Activated T-cell treated with anti-CD3 and anti-CD28 coated beads, Interleukin-2, amount 50 U/mL, for 48 hours (primary cell): ENCODE measurements around the gene SPPL3.
"Not testable (repeated sequence)": the region's sequence is repeated elsewhere in the genome, so short reads cannot be mapped to it uniquely, and the experiment has no call there.

ENCODE experiments used
- DNase-seq, 2 experiments: peaks; one replicate each; pipeline ENCODE4 v3.0.0-alpha.2; 2020

Gene SPPL3

GRCh38 chr12:120739821-120740613 is 164.1 kb downstream of the SPPL3 start:
- no peak for DNase-seq

- DNase-seq: no peak
These were observed 165.0 kb downstream of the SPPL3 start for GRCh38 chr12:120739031-120739762.

DNA sequence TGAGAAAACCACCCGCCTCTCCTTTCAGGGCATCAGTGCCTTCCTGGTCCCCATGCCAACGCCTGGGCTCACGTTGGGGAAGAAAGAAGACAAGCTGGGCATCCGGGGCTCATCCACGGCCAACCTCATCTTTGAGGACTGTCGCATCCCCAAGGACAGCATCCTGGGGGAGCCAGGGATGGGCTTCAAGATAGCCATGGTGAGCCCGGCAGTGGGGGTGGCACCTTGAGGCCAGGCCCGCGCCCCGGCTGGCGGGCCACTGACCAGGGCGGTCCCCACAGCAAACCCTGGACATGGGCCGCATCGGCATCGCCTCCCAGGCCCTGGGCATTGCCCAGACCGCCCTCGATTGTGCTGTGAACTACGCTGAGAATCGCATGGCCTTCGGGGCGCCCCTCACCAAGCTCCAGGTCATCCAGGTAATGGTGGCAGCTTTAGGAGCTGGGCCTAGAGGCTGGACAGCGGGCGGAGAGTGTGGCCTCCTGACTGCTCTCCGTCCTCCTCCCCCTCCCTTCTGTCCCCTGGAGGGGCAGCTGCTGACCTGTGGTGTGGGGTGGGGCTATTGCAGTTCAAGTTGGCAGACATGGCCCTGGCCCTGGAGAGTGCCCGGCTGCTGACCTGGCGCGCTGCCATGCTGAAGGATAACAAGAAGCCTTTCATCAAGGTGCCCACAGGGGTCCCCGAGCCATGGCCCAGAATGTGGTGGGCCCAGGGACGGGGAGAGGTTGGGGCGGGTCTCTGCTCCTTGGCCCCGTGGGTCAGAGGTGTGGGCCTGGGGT is 165.7 kb downstream of the SPPL3 start:
- DNase-seq: no peak

GRCh38 chr12:120737557-120738251 is 166.5 kb downstream of the SPPL3 start:
- no peak for DNase-seq

DNA sequence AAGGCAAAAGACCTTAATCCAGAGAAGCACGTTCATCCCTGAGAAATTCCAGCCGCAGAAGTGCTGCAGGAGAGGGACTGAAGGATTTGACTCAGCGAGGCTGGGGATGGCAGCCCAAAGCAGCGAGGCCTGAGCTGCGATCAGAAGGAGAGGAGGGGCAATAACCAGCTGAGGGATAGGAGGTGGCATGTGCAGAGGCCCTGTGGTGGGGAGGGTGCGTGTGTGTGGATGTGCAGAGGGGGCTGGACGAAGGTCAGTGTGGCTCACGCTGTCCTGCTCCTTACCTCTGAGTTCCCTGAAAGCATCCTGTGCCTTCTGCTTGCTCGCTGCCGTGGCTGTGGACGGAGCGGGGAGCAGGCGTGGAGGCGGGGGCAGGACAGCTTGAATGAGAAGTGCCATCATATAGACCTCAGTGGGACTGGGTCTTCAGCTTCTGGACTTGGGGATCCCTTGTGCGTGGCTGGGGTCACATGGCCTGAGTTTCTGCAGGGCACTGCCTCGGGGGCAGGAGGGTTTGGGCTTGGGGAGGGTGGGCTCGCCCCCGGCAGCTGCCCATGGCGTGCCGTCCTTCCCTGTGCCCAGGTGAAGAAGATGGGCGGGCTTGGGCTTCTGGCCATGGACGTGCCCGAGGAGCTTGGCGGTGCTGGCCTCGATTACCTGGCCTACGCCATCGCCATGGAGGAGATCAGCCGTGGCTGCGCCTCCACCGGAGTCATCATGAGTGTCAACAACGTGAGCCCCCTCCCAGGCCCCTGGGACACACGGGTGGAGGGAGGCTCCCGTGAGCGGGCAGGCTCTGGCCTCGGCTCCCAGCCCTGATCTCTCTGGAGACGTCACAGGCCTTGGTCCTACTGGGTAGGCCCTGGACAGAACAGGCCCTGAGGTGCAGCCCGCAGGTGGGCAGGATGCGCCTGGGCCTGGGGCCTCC is 167.5 kb downstream of the SPPL3 start:
- no peak for DNase-seq

GRCh38 chr12:120735181-120735580 is 169.0 kb downstream of the SPPL3 start:
- DNase-seq: no peak

- DNase-seq: no peak
These were observed 169.9 kb downstream of the SPPL3 start for GRCh38 chr12:120734210-120734609.

DNA sequence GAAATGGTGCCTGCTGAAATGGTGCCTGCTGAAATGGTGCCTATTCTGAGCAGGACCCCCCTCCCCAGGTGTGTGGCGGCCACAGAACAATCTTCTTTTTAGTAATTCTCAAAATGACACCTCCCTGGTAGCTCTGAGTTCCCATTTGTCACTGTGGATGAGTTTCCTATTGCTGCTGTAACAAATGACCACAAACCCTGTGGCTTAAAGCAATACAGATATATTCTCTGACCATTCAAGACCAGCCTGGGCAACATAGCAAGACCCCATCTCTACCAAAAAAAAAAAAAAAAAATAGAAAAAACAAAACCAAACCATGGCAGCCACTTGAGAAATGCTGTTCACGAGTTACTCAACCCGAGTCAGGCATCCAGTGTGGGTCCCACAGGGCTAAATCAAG is 170.6 kb downstream of the SPPL3 start:
- DNase-seq: no peak

- DNase-seq: not testable (repeated sequence)
These were observed 172.0 kb downstream of the SPPL3 start for GRCh38 chr12:120732198-120732597.

DNA sequence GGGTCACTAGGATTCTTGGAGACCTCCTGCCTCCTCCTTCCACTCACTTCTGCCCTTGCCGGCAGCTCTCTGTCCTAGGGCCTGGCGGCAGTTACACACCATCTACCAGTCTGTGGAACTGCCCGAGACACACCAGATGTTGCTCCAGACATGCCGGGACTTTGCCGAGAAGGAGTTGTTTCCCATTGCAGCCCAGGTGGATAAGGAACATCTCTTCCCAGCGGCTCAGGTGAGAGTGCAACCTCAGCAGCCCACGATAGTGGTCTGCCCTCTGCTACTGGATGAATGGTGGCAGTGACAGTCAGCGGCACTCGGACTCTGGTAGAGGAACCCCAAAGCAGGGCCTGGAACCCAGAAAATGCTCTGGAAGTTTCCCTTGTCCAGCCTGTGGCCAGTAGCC is 177.2 kb downstream of the SPPL3 start:
- DNase-seq: no peak

- no peak for DNase-seq
These were observed 177.7 kb downstream of the SPPL3 start for GRCh38 chr12:120726510-120726793.

GRCh38 chr12:120725659-120726509 is 178.3 kb downstream of the SPPL3 start, which contains the start of gene ACADS:
Gene ACADS (plus strand): TSS chr12:120725826. CDS start chr12:120725886, 60 bp downstream.
- peak; percentile 91 to 94 for DNase-seq

- no peak for DNase-seq
These were observed 179.0 kb downstream of the SPPL3 start for GRCh38 chr12:120725151-120725658.

- DNase-seq: no peak
These were observed 179.4 kb downstream of the SPPL3 start for GRCh38 chr12:120724720-120725119.

DNA sequence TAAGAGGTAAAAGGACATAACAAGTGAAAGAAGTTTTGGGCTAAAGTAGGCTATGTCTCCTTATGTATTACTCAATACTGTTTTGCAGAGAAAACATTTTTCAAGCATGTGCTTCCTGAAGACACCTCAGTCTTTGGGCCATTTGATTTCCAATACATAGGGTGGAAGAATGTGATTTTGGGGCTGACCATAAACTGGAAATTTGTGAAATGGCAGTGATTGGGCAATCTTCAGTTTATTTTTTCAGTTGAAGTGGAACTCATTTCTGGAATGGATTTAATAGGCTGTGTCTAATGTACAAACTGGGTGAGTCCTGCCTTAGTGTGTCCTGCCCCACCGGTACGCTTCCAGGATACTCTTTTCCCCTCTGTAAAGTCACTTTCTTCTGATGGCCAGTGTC is 181.4 kb downstream of the SPPL3 start:
- DNase-seq: no peak

- DNase-seq: no peak
These were observed 182.3 kb downstream of the SPPL3 start for GRCh38 chr12:120721866-120722265.

GRCh38 chr12:120720987-120721801 is 183.0 kb downstream of the SPPL3 start:
- DNase-seq: no peak

GRCh38 chr12:120720234-120720986 is 183.7 kb downstream of the SPPL3 start:
- DNase-seq: no peak
